Testis (tissue), 3 donors: ENCODE data around the gene FAM184A. TPM values are rescaled to one million over a fixed set of nuclear protein-coding genes. Genes with fewer than 3 reads are reported as not detected.

Experiments
- DNase-seq: peaks from one replicate; pipeline ENCODE4 v3.0.0-alpha.2; 2019
- H3K27ac ChIP-seq, 2 donors: fragments of 200-600 bp; sonication (generic); one replicate each; pipeline ENCODE4 v1.5.1; 2019
- H3K27me3 ChIP-seq: fragments of 200-600 bp; sonication (generic); one replicate; pipeline ENCODE4 v1.5.1; 2019
- H3K36me3 ChIP-seq: fragments of 200-600 bp; sonication (generic); one replicate; pipeline ENCODE4 v1.5.1; 2017; ENCODE audit warnings: low read depth; ENCODE audit errors: missing control alignments
- H3K4me1 ChIP-seq: fragments of 200-600 bp; sonication (generic); one replicate; pipeline ENCODE4 v1.5.1; 2019
- H3K4me3 ChIP-seq, 2 donors: fragments of 200-600 bp; sonication (generic); one replicate each; pipeline ENCODE4 v1.5.1; 2017 to 2019
- H3K9me3 ChIP-seq: fragments of 200-600 bp; sonication (generic); one replicate; pipeline ENCODE4 v1.5.1; 2017
- CTCF ChIP-seq, 3 experiments: fragments of 450-650 bp in 2 of 3; fragments of 200-600 bp in 1 of 3; sonication (generic) in 1 of 3; IDR thresholded peaks; one replicate each; pipeline ENCODE4 v1.5.1; 2016 to 2019; ENCODE audit warnings: antibody characterized with exemption in 3 of 3, mild to moderate bottlenecking in 2 of 3, moderate library complexity in 1 of 3
- POLR2A ChIP-seq: fragments of 450-650 bp; IDR thresholded peaks from one replicate; pipeline ENCODE4 v1.6.1; 2017; ENCODE audit warnings: antibody characterized with exemption, mild to moderate bottlenecking, moderate library complexity
- WGBS, 2 donors: methylation state at CpG; one replicate each; pipeline ENCODE4 v1.1.5; 2018; 5-methylcytosine and 5-hydroxymethylcytosine counted together
- intact Hi-C: fragments of 100-400 bp; cut with DNase I; formaldehyde crosslinking; loops from one replicate; pipeline ENCODE4 v1.15.1; 2023; ENCODE audit warnings: low total_unique reads
- polyA plus RNA-seq: library from polyadenylated mRNA; stranded (reverse); fragments of 350-450 nt; fragmentation: Illumina TruSeq; extraction: RNeasy Lipid Tissue Mini Kit (QIAGEN cat#74804); gene quantifications from one replicate; pipeline ENCODE4 v1.2.3, GENCODE V29; 2014; ENCODE audit warnings: low read depth, low replicate concordance; ENCODE audit not compliant: insufficient read depth
- total RNA-seq, 2 donors: library from RNA; depleted of rRNA; stranded (reverse); fragments of >200 nt; gene quantifications; one replicate each; pipeline ENCODE4 v1.2.3, GENCODE V29; 2016

Gene FAM184A
- total and polyA plus RNA-seq, 3 donors from 2014 or later: 24.0 to 36.3 (median 24.3) TPM

- Histone ChIP-seq H3K27ac (no peak overlapping the region), H3K36me3 (no peaks in the 10 kb centered on the region), H3K4me3 (no peak overlapping the region), H3K9me3 (no peaks in the 10 kb centered on the region), H3K27me3 (no peaks in the 10 kb centered on the region), H3K4me1 (no peaks in the 10 kb centered on the region)
- TF ChIP-seq CTCF (IDR thresholded peaks at IDR 0.05): no peak
- TF ChIP-seq POLR2A: no peak
- DNase-seq: no peak
- intact Hi-C loops: no loop called here
These were observed 41.2 kb downstream of the FAM184A start for GRCh38 chr6:119037264-119037663.

- H3K4me1 ChIP-seq: no peaks in the 10 kb centered on the region
- WGBS, 2 donors: 63% methylated on average over 5 of the region's 5 CpGs
- no peak overlapping the region for H3K4me3 ChIP-seq
- H3K36me3 ChIP-seq: no peaks in the 10 kb centered on the region
- H3K9me3 ChIP-seq: no peaks in the 10 kb centered on the region
- no peak for DNase-seq
- no peaks in the 10 kb centered on the region for H3K27me3 ChIP-seq
- H3K27ac ChIP-seq: no peak overlapping the region
- TF ChIP-seq CTCF (IDR thresholded peaks at IDR 0.05) (no peak), POLR2A (no peak)
- intact Hi-C loops: no loop called here
These were observed 42.4 kb downstream of the FAM184A start for GRCh38 chr6:119036081-119036480.

GRCh38 chr6:119035459-119035858, 43.0 kb downstream of the FAM184A start:
- Histone ChIP-seq H3K27me3 (no peaks in the 10 kb centered on the region), H3K4me3 (no peak overlapping the region), H3K9me3 (no peaks in the 10 kb centered on the region), H3K36me3 (no peaks in the 10 kb centered on the region), H3K27ac (no peak overlapping the region), H3K4me1 (no peaks in the 10 kb centered on the region)
- 64 to 76% methylated on average over 6 of the region's 6 CpGs for WGBS, 2 donors
- DNase-seq: no peak
- intact Hi-C loops: no loop called here
- TF ChIP-seq POLR2A (no peak), CTCF (IDR thresholded peaks at IDR 0.05) (no peak)

GRCh38 chr6:119034827-119035458, 43.5 kb downstream of the FAM184A start:
- Histone ChIP-seq H3K9me3 (no peaks in the 10 kb centered on the region), H3K4me3 (no peak overlapping the region), H3K27ac (no peak overlapping the region), H3K27me3 (no peaks in the 10 kb centered on the region), H3K36me3 (no peaks in the 10 kb centered on the region), H3K4me1 (no peaks in the 10 kb centered on the region)
- DNase-seq: no peak
- no peak for TF ChIP-seq POLR2A
- no peak for TF ChIP-seq CTCF (IDR thresholded peaks at IDR 0.05)
- WGBS, 2 donors: 40 to 47% methylated on average over 6 of the region's 6 CpGs
- intact Hi-C loops: no loop called here

GRCh38 chr6:119032428-119032827, 46.0 kb downstream of the FAM184A start:
- intact Hi-C loops: no loop called here
- Histone ChIP-seq H3K36me3 (no peaks in the 10 kb centered on the region), H3K9me3 (no peaks in the 10 kb centered on the region), H3K27ac (no peak overlapping the region), H3K4me3 (no peak overlapping the region), H3K4me1 (no peaks in the 10 kb centered on the region), H3K27me3 (no peaks in the 10 kb centered on the region)
- no peak for DNase-seq
- WGBS, 2 donors: 32 to 67% methylated on average over 1 of the region's 1 CpG
- no peak for TF ChIP-seq POLR2A
